Gastroesophageal sphincter (tissue), 3 donors: ENCODE data around the gene CLEC18C.
"Not testable (repeated sequence)": the region's sequence is repeated elsewhere in the genome, so short reads cannot be mapped to it uniquely, and the experiment has no call there.

Source experiments
- CTCF ChIP-seq, 4 experiments: fragments of 200-600 bp in 2 of 4; fragments of 450-650 bp in 2 of 4; sonication (generic) in 1 of 4; IDR thresholded peaks; one replicate each; pipeline ENCODE4 v1.5.1; 2017 to 2019; ENCODE audit warnings: antibody characterized with exemption in 4 of 4, mild to moderate bottlenecking in 2 of 4, moderate library complexity in 2 of 4
- EP300 ChIP-seq: sonication (generic); formaldehyde crosslinking; IDR thresholded peaks from one replicate; pipeline ENCODE4 v1.6.1; 2017; ENCODE audit warnings: antibody characterized with exemption, mild to moderate bottlenecking
- POLR2A ChIP-seq, 2 donors: fragments of 450-650 bp; IDR thresholded peaks; one replicate each; pipeline ENCODE4 v1.6.1; 2017; ENCODE audit warnings: antibody characterized with exemption in 2 of 2, mild to moderate bottlenecking in 2 of 2, moderate library complexity in 1 of 2
- POLR2AphosphoS5 ChIP-seq: sonication (generic); formaldehyde crosslinking; IDR thresholded peaks from one replicate; pipeline ENCODE4 v1.6.1; 2017; ENCODE audit warnings: antibody characterized with exemption

GRCh38 chr16:70143231-70143895 lies 30.2 kb upstream of the CLEC18C start:
- TF ChIP-seq CTCF (IDR thresholded peaks at IDR 0.05); POLR2AphosphoS5; POLR2A (IDR thresholded peaks at IDR 0.05); EP300: not testable (repeated sequence)
